K562 (cell line): ENCODE results near the gene GPR149.

ENCODE experiments used
- CEBPB ChIP-seq: fragments of 450-650 bp; IDR thresholded peaks from 2 replicates; pipeline ENCODE4 v1.6.1; 2016; ENCODE audit warnings: missing genetic modification characterization, missing compliant biosample characterization
- E4F1 ChIP-seq: fragments of 250-450 bp; sonication (Bioruptor Pico); IDR thresholded peaks from 2 replicates; pipeline ENCODE4 v1.5.0; 2021; ENCODE audit warnings: mild to moderate bottlenecking, borderline replicate concordance
- KHSRP ChIP-seq: fragments of 450-650 bp; IDR thresholded peaks from 2 replicates; pipeline ENCODE4 v1.6.1; 2017
- NCOA6 ChIP-seq: fragments of 450-650 bp; IDR thresholded peaks from 2 replicates; pipeline ENCODE4 v1.6.1; 2017; ENCODE audit warnings: mild to moderate bottlenecking
- SP1 ChIP-seq: sonication (generic); formaldehyde crosslinking; IDR thresholded peaks from 2 replicates; pipeline ENCODE4 v1.8.1; 2022; ENCODE audit warnings: mild to moderate bottlenecking, missing genetic modification reagents
- U2AF1 ChIP-seq: fragments of 200-400 bp; formaldehyde crosslinking; optimal IDR thresholded peaks from 2 replicates; pipeline ENCODE3; 2017; ENCODE audit warnings: mild to moderate bottlenecking, low read depth, low read length, moderate library complexity
- ZNF311 ChIP-seq: fragments of 250-450 bp; sonication (Bioruptor Pico); IDR thresholded peaks from 2 replicates; pipeline ENCODE4 v1.4.0; 2020; ENCODE audit warnings: mild to moderate bottlenecking, moderate library complexity
- ZNF41 ChIP-seq: fragments of 250-450 bp; sonication (Bioruptor Pico); conservative IDR thresholded peaks from 2 replicates; pipeline ENCODE4 v1.4.0; 2020; ENCODE audit warnings: mild to moderate bottlenecking
- TF ChIP-seq, protein P1 (sequence below), 3 experiments: IDR thresholded peaks in 2 of 3; conservative IDR thresholded peaks in 1 of 3; 2 replicates each; pipeline ENCODE4 v1.5.1; 2011 to 2012; ENCODE audit warnings: low read length in 3 of 3, mild to moderate bottlenecking in 3 of 3, control low read depth in 2 of 3, improper control_type of control experiment in 1 of 3, inconsistent platforms in 1 of 3, low read depth in 1 of 3, mixed read lengths in 1 of 3, moderate library complexity in 1 of 3; ENCODE audit not compliant: insufficient read depth in 2 of 3
- TF ChIP-seq, protein P2 (sequence below), 2 experiments: fragments of 450-650 bp; IDR thresholded peaks; 2 replicates each; pipeline ENCODE4 v1.6.1; 2016; ENCODE audit warnings: mild to moderate bottlenecking in 2 of 2, borderline replicate concordance in 1 of 2, low read depth in 1 of 2, moderate library complexity in 1 of 2
- TF ChIP-seq, protein P3 (sequence below): fragments of 450-650 bp; IDR thresholded peaks from 2 replicates; pipeline ENCODE4 v1.6.1; 2014; ENCODE audit warnings: low read depth, mild to moderate bottlenecking, moderate library complexity, borderline replicate concordance
- TF ChIP-seq, protein P4 (sequence below): fragments of 250-450 bp; sonication (Bioruptor Pico); IDR thresholded peaks from 2 replicates; pipeline ENCODE4 v1.8.0; 2021; ENCODE audit warnings: moderate library complexity, mild to moderate bottlenecking, inconsistent platforms

DNA sequence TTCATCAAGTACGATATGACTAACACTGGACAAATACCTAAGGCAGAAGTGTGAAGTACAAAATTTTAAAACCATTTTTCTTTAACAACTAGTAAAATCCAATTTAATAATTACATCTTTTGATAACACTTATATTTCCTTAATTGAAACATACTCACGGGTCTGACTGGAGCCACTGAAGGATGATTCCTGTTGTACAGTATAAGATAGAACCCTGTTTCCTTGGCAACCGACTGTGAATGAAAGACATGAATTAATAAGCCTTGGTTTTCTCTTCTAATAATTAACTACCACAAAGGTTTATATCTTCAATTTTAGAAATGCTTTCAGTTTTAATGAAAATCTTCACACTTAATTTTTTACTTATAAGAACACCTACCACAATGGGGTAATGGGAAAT lies 125.1 kb downstream of the GPR149 start:
- TF ChIP-seq, protein P1, sequence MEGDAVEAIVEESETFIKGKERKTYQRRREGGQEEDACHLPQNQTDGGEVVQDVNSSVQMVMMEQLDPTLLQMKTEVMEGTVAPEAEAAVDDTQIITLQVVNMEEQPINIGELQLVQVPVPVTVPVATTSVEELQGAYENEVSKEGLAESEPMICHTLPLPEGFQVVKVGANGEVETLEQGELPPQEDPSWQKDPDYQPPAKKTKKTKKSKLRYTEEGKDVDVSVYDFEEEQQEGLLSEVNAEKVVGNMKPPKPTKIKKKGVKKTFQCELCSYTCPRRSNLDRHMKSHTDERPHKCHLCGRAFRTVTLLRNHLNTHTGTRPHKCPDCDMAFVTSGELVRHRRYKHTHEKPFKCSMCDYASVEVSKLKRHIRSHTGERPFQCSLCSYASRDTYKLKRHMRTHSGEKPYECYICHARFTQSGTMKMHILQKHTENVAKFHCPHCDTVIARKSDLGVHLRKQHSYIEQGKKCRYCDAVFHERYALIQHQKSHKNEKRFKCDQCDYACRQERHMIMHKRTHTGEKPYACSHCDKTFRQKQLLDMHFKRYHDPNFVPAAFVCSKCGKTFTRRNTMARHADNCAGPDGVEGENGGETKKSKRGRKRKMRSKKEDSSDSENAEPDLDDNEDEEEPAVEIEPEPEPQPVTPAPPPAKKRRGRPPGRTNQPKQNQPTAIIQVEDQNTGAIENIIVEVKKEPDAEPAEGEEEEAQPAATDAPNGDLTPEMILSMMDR (IDR thresholded peaks at IDR 0.05 in 2 of 3, conservative IDR thresholded peaks at IDR 0.05 in 1 of 3; ENCODE audit: insufficient read depth in 2 of 3, low read depth in 1 of 3, low read length in 3 of 3) = no peak
- TF ChIP-seq KHSRP (no peak), CEBPB (tag) (no peak), E4F1 (CRISPR knock-in tag) (no peak), ZNF41 (CRISPR knock-in tag) (no peak), ZNF311 (CRISPR knock-in tag) (no peak), U2AF1 (no peak), SP1 (CRISPR knock-in tag) (no peak), NCOA6 (no peak)
- TF ChIP-seq, protein P2, sequence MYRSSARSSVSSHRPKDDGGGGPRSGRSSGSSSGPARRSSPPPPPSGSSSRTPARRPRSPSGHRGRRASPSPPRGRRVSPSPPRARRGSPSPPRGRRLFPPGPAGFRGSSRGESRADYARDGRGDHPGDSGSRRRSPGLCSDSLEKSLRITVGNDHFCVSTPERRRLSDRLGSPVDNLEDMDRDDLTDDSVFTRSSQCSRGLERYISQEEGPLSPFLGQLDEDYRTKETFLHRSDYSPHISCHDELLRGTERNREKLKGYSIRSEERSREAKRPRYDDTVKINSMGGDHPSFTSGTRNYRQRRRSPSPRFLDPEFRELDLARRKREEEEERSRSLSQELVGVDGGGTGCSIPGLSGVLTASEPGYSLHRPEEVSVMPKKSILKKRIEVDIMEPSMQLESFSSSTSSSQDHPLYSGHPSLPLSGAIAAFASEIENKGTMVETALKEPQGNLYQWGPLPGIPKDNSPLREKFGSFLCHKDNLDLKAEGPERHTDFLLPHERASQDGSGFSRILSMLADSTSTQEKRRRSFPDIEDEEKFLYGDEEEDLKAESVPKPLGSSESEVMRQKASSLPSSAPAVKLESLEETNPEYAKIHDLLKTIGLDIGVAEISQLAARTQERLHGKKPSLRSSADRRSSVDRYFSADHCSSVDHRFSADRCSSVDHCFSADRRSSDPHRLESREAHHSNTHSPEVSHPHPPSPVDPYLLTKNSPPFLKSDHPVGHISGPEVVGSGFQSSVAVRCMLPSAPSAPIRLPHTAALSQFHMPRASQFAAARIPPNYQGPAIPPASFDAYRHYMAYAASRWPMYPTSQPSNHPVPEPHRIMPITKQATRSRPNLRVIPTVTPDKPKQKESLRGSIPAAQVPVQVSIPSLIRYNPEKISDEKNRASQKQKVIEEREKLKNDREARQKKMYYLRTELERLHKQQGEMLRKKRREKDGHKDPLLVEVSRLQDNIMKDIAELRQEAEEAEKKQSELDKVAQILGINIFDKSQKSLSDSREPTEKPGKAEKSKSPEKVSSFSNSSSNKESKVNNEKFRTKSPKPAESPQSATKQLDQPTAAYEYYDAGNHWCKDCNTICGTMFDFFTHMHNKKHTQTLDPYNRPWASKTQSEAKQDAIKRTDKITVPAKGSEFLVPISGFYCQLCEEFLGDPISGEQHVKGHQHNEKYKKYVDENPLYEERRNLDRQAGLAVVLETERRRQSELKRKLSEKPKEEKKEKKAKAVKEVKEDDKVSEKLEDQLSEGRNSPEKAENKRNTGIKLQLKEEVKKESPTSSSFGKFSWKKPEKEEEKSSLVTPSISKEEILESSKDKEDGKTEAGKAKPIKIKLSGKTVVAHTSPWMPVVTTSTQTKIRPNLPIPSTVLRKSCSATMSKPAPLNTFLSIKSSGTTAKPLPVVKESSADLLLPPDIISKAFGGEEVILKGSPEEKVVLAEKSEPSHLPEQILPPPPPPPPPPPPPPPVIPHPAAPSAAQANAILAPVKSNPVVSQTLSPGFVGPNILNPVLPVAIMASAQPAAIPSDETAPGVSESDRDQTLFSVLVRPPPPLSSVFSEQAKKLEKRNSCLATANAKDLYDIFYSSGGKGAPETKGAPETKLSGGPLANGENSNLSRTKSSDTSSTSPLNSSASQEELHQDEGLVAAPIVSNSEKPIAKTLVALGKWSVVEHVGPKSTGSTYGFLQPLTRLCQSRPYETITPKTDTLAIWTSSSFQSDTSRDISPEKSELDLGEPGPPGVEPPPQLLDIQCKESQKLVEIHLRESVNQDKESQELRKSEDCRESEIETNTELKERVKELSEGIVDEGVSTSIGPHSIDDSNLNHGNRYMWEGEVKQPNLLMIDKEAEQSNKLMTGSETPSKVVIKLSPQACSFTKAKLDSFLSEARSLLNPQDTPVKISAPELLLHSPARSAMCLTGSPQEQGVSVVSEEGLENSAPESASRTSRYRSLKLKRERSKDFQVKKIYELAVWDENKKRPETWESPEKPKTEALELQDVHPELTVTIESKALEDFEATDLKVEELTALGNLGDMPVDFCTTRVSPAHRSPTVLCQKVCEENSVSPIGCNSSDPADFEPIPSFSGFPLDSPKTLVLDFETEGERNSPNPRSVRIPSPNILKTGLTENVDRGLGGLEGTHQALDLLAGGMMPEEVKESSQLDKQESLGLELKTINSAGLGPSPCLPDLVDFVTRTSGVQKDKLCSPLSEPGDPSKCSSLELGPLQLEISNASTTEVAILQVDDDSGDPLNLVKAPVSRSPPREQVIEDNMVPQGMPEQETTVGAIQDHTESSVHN (IDR thresholded peaks at IDR 0.05; ENCODE audit: borderline replicate concordance in 1 of 2, low read depth in 1 of 2) = no peak
- TF ChIP-seq, protein P3, sequence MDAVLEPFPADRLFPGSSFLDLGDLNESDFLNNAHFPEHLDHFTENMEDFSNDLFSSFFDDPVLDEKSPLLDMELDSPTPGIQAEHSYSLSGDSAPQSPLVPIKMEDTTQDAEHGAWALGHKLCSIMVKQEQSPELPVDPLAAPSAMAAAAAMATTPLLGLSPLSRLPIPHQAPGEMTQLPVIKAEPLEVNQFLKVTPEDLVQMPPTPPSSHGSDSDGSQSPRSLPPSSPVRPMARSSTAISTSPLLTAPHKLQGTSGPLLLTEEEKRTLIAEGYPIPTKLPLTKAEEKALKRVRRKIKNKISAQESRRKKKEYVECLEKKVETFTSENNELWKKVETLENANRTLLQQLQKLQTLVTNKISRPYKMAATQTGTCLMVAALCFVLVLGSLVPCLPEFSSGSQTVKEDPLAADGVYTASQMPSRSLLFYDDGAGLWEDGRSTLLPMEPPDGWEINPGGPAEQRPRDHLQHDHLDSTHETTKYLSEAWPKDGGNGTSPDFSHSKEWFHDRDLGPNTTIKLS = no peak
- TF ChIP-seq, protein P4, sequence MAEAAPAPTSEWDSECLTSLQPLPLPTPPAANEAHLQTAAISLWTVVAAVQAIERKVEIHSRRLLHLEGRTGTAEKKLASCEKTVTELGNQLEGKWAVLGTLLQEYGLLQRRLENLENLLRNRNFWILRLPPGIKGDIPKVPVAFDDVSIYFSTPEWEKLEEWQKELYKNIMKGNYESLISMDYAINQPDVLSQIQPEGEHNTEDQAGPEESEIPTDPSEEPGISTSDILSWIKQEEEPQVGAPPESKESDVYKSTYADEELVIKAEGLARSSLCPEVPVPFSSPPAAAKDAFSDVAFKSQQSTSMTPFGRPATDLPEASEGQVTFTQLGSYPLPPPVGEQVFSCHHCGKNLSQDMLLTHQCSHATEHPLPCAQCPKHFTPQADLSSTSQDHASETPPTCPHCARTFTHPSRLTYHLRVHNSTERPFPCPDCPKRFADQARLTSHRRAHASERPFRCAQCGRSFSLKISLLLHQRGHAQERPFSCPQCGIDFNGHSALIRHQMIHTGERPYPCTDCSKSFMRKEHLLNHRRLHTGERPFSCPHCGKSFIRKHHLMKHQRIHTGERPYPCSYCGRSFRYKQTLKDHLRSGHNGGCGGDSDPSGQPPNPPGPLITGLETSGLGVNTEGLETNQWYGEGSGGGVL (CRISPR knock-in tag) = no peak
